ENCODE results near the gene CCBE1. TPM values are rescaled to one million over a fixed set of nuclear protein-coding genes. Genes with fewer than 3 reads are reported as not detected.

Gene CCBE1
- total and polyA plus RNA-seq, 12 donors: 0.24 to 10.3 (median 1.3) TPM

DNA sequence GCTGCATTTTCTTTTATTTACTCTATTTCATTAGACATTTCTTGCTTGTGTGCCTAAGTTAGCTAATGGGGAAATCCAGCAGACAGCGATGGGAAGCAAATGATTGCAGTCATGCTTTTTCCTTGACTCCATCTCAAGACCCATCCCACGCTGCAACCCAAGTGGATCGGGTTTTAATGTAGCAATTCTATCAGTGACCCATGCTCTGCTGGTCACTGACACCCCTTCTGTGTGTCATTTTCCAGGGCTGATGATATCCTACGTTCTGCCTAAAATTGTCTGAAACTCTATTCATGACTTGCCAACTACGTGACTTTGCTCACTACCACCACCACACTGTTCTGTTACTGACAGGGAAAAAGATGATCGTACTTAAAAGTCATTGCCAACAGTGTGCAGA is 129.8 kb downstream of the CCBE1 start:
- H3K4me1 ChIP-seq: peaks cover 0 to 13% (median 0%) of the 10 kb centered on the region in 9 donors
- H3K27me3 ChIP-seq: no peaks in the 10 kb centered on the region
- intact Hi-C loops (cut with DNase I): loop anchor here in 2 of 10 donors (10.0 kb wide), 2 partner anchors 57 to 127 kb away; partner anchors contain the start of gene CCBE1 (in 1 of the 2)
- no peaks in the 10 kb centered on the region for H3K36me3 ChIP-seq
- DNase-seq (no peak), ATAC-seq (peak in 2 of 8 donors; percentile 15 to 21)
- no peak overlapping the region for H3K4me3 ChIP-seq
- no peaks in the 10 kb centered on the region for H3K9me3 ChIP-seq
- H3K27ac ChIP-seq: no peak overlapping the region
- 61 to 62% methylated on average over 6 of the region's 6 CpGs for WGBS, 2 donors
- TF ChIP-seq, protein P1, sequence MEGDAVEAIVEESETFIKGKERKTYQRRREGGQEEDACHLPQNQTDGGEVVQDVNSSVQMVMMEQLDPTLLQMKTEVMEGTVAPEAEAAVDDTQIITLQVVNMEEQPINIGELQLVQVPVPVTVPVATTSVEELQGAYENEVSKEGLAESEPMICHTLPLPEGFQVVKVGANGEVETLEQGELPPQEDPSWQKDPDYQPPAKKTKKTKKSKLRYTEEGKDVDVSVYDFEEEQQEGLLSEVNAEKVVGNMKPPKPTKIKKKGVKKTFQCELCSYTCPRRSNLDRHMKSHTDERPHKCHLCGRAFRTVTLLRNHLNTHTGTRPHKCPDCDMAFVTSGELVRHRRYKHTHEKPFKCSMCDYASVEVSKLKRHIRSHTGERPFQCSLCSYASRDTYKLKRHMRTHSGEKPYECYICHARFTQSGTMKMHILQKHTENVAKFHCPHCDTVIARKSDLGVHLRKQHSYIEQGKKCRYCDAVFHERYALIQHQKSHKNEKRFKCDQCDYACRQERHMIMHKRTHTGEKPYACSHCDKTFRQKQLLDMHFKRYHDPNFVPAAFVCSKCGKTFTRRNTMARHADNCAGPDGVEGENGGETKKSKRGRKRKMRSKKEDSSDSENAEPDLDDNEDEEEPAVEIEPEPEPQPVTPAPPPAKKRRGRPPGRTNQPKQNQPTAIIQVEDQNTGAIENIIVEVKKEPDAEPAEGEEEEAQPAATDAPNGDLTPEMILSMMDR (IDR thresholded peaks at IDR 0.05): no peak

DNA sequence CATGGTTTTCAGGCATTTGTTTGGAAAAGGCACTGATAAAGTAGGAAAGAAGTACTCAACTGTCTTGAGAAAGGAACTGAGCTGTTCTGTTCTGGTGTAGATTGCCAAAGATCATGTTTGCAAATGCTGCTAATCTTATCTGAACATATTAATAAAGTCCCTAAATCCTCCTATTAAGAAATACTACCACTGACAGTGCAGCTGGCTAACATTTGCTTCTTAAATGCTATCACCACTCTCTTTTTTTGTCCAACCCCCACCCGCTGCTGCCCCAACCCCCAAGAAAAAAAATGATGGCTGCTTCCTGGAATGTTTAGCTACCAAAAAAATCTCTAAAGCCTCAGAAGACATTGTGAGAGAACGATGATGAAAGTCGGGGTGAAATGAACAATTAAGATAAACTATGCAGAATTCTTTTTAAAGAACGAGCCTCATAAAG is 130.7 kb downstream of the CCBE1 start:
- Histone ChIP-seq H3K27ac (no peak overlapping the region), H3K9me3 (no peaks in the 10 kb centered on the region), H3K27me3 (no peaks in the 10 kb centered on the region), H3K4me1 (peaks cover 0 to 13% (median 0%) of the 10 kb centered on the region in 9 donors), H3K4me3 (no peak overlapping the region), H3K36me3 (no peaks in the 10 kb centered on the region)
- ATAC-seq: peak; percentile 25 to 72 (median 46)
- intact Hi-C loops (cut with DNase I): loop anchor here in 2 of 10 donors (10.0 kb wide), 2 partner anchors 58 to 128 kb away; partner anchors contain the start of gene CCBE1 (in 1 of the 2)
- no peak for DNase-seq
- WGBS, 2 donors: 48 to 60% methylated on average over 4 of the region's 4 CpGs
- TF ChIP-seq, protein P1 (IDR thresholded peaks at IDR 0.05): no peak

DNA sequence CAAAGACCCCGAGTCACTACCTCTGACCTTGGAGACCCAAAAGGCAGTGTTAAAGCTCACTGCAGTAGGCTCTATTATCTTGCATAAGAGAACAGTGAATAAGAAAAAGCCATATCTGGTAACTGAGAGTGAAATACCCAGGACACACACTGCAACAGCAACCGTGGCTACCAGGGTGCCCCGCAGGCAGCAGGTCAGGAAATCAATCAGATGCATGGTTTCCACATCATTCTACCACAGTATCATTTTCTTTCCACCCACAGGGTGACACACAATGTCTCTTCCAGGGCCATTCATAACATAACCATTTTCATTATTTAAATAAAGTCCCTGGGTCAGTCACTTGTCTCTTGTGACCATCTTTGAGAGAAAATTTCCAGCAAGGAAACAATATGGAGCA is 131.3 kb downstream of the CCBE1 start:
- no peaks in the 10 kb centered on the region for H3K27me3 ChIP-seq
- WGBS, 2 donors: 72 to 79% methylated on average over 3 of the region's 3 CpGs
- peaks cover 0 to 13% (median 0%) of the 10 kb centered on the region in 9 donors for H3K4me1 ChIP-seq
- H3K27ac ChIP-seq: no peak overlapping the region
- H3K4me3 ChIP-seq: no peak overlapping the region
- DNase-seq (no peak), ATAC-seq (no peak)
- no peaks in the 10 kb centered on the region for H3K9me3 ChIP-seq
- intact Hi-C loops (cut with DNase I): loop anchor here in 2 of 10 donors (10.0 kb wide), 2 partner anchors 59 to 129 kb away; partner anchors contain the start of gene CCBE1 (in 1 of the 2)
- H3K36me3 ChIP-seq: no peaks in the 10 kb centered on the region
- TF ChIP-seq, protein P1 (IDR thresholded peaks at IDR 0.05): no peak

DNA sequence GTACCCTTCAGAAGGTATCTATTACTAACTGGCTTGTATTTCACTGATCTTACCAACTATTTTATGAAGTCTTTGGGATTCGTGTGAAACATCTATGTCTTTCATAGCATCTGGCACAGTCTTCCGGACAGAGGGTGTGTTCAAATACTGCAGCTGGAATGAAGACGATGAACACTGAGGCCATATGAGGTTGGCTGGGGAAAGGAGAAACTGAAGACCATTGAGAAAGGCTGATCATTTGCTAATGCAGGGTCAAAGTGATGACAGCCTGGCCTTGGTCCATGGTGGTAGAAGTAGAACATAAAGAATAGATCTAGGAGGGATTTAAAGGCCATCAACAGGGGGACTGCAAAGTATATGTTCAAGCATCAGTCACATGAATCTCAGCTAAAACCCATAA is 132.7 kb downstream of the CCBE1 start:
- ATAC-seq: no peak
- Histone ChIP-seq H3K27ac (no peak overlapping the region), H3K4me1 (peaks cover 0 to 17% (median 0%) of the 10 kb centered on the region in 9 donors), H3K36me3 (no peaks in the 10 kb centered on the region), H3K4me3 (no peak overlapping the region), H3K27me3 (no peaks in the 10 kb centered on the region), H3K9me3 (no peaks in the 10 kb centered on the region)
- intact Hi-C loops (cut with DNase I): loop anchor here in 2 of 10 donors (10.0 kb wide), 2 partner anchors 60 to 130 kb away; partner anchors contain the start of gene CCBE1 (in 1 of the 2)
- 68% methylated on average over 3 of the region's 3 CpGs for WGBS, 2 donors
- TF ChIP-seq, protein P1 (IDR thresholded peaks at IDR 0.05): no peak
- no peak for DNase-seq
